ENCODE results near the gene GMNN. TPM values are rescaled to one million over a fixed set of nuclear protein-coding genes. Genes with fewer than 3 reads are reported as not detected.
"Not testable (repeated sequence)": the region's sequence is repeated elsewhere in the genome, so short reads cannot be mapped to it uniquely, and the experiment has no call there.

The GMNN gene
- total RNA-seq, 1 donor from 2014 or later = 66.3 TPM

- Mint-ChIP-seq H3K27ac (no peak overlapping the region), H3K36me3 (no peaks in the 10 kb centered on the region), H3K4me1 (ENCODE audit: unreplicated experiment) (peaks cover 4% of the 10 kb centered on the region), H3K27me3 (no peaks in the 10 kb centered on the region), H3K4me3 (no peak overlapping the region), H3K9me3 (no peaks in the 10 kb centered on the region)
- no peak for DNase-seq (ENCODE audit: extremely low spot score, unreplicated experiment)
- no peak for TF ChIP-seq CTCF (conservative IDR thresholded peaks at IDR 0.05)
These were observed 15.0 kb upstream of the GMNN start for GRCh38 chr6:24759718-24760117.

- H3K27me3 Mint-ChIP-seq = no peaks in the 10 kb centered on the region
- H3K4me1 Mint-ChIP-seq (ENCODE audit: unreplicated experiment) = peaks cover 4% of the 10 kb centered on the region
- DNase-seq (ENCODE audit: extremely low spot score, unreplicated experiment) = no peak
- H3K4me3 Mint-ChIP-seq = no peak overlapping the region
- TF ChIP-seq CTCF (conservative IDR thresholded peaks at IDR 0.05) = no peak
- H3K27ac Mint-ChIP-seq = no peak overlapping the region
- H3K36me3 Mint-ChIP-seq = no peaks in the 10 kb centered on the region
- H3K9me3 Mint-ChIP-seq = no peaks in the 10 kb centered on the region
These were observed 14.5 kb upstream of the GMNN start for GRCh38 chr6:24760210-24760609.

- H3K4me1 Mint-ChIP-seq (ENCODE audit: unreplicated experiment) = peaks cover 4% of the 10 kb centered on the region
- no peak for TF ChIP-seq CTCF (conservative IDR thresholded peaks at IDR 0.05)
- no peaks in the 10 kb centered on the region for H3K36me3 Mint-ChIP-seq
- no peaks in the 10 kb centered on the region for H3K27me3 Mint-ChIP-seq
- no peaks in the 10 kb centered on the region for H3K9me3 Mint-ChIP-seq
- no peak overlapping the region for H3K4me3 Mint-ChIP-seq
- no peak overlapping the region for H3K27ac Mint-ChIP-seq
- no peak for DNase-seq (ENCODE audit: extremely low spot score, unreplicated experiment)
These were observed 13.4 kb upstream of the GMNN start for GRCh38 chr6:24761193-24761835.

GRCh38 chr6:24761851-24762250 is 12.9 kb upstream of the GMNN start:
- Mint-ChIP-seq H3K4me1 (ENCODE audit: unreplicated experiment) (peaks cover 4% of the 10 kb centered on the region), H3K9me3 (no peaks in the 10 kb centered on the region), H3K36me3 (no peaks in the 10 kb centered on the region), H3K27me3 (no peaks in the 10 kb centered on the region), H3K27ac (no peak overlapping the region), H3K4me3 (no peak overlapping the region)
- no peak for TF ChIP-seq CTCF (conservative IDR thresholded peaks at IDR 0.05)
- DNase-seq (ENCODE audit: extremely low spot score, unreplicated experiment) = no peak

GRCh38 chr6:24763578-24763977 is 11.2 kb upstream of the GMNN start:
- Mint-ChIP-seq H3K4me3 (no peak overlapping the region), H3K36me3 (no peaks in the 10 kb centered on the region), H3K27ac (peak overlapping the region; percentile 2), H3K27me3 (no peaks in the 10 kb centered on the region), H3K4me1 (ENCODE audit: unreplicated experiment) (peaks cover 4% of the 10 kb centered on the region), H3K9me3 (no peaks in the 10 kb centered on the region)
- no peak for TF ChIP-seq CTCF (conservative IDR thresholded peaks at IDR 0.05)
- no peak for DNase-seq (ENCODE audit: extremely low spot score, unreplicated experiment)

- not testable (repeated sequence) for H3K4me3 Mint-ChIP-seq; DNase-seq (ENCODE audit: extremely low spot score, unreplicated experiment); H3K4me1 Mint-ChIP-seq (ENCODE audit: unreplicated experiment); H3K27me3 Mint-ChIP-seq; H3K27ac Mint-ChIP-seq; H3K36me3 Mint-ChIP-seq; H3K9me3 Mint-ChIP-seq
These were observed 9.6 kb upstream of the GMNN start for GRCh38 chr6:24764833-24765828.

- H3K36me3 Mint-ChIP-seq; H3K9me3 Mint-ChIP-seq; H3K4me1 Mint-ChIP-seq (ENCODE audit: unreplicated experiment); H3K4me3 Mint-ChIP-seq; H3K27ac Mint-ChIP-seq; DNase-seq (ENCODE audit: extremely low spot score, unreplicated experiment); H3K27me3 Mint-ChIP-seq: not testable (repeated sequence)
These were observed 8.8 kb upstream of the GMNN start for GRCh38 chr6:24765968-24766367.

Data from type B pancreatic cell (in vitro differentiated cells).